GM23338 (cell line): Measurements from ENCODE around the gene CD2. TPM values are rescaled to one million over a fixed set of nuclear protein-coding genes. Genes with fewer than 3 reads are reported as not detected.

Source experiments
- ATAC-seq: fragments of 200-7000 bp; cut with Tn5 transposase; 3 replicates; pipeline ENCODE4 v1.9.1; 2020
- DNase-seq: peaks from one replicate; pipeline ENCODE4 v3.0.0-alpha.2; 2015; ENCODE audit warnings: low spot score
- H2AFZ ChIP-seq: fragments of 200-600 bp; sonication (generic); 2 replicates; pipeline ENCODE4 v1.8.0; 2016; ENCODE audit warnings: antibody characterized with exemption, mild to moderate bottlenecking, moderate library complexity
- H3F3A ChIP-seq: fragments of 200-600 bp; sonication (generic); replicated peaks from 2 replicates; pipeline ENCODE4 v1.8.0; 2017; ENCODE audit warnings: antibody characterized with exemption, mixed run types, low read depth
- H3K27ac ChIP-seq: fragments of 200-600 bp; sonication (generic); 2 replicates; pipeline ENCODE4 v1.6.1; 2016; ENCODE audit warnings: low read depth
- H3K27me3 ChIP-seq: fragments of 200-600 bp; sonication (generic); 2 replicates; pipeline ENCODE4 v1.8.0; 2016; ENCODE audit warnings: mild to moderate bottlenecking, mixed run types, moderate library complexity; ENCODE audit not compliant: insufficient read depth
- H3K36me3 ChIP-seq: fragments of 200-600 bp; sonication (generic); 2 replicates; pipeline ENCODE4 v1.8.0; 2016; ENCODE audit warnings: mild to moderate bottlenecking; ENCODE audit not compliant: insufficient read depth
- H3K4me1 ChIP-seq: fragments of 200-600 bp; sonication (generic); 2 replicates; pipeline ENCODE4 v1.8.0; 2016; ENCODE audit warnings: mild to moderate bottlenecking, moderate library complexity; ENCODE audit not compliant: insufficient read depth
- H3K4me2 ChIP-seq: fragments of 200-600 bp; sonication (generic); 2 replicates; pipeline ENCODE4 v1.7.1; 2017; ENCODE audit warnings: mixed run types
- H3K4me3 ChIP-seq: fragments of 200-600 bp; sonication (generic); 2 replicates; pipeline ENCODE4 v1.6.1; 2016; ENCODE audit warnings: mixed run types
- H3K79me2 ChIP-seq: fragments of 200-600 bp; sonication (generic); replicated peaks from 2 replicates; pipeline ENCODE4 v1.8.0; 2017; ENCODE audit warnings: mild to moderate bottlenecking; ENCODE audit not compliant: insufficient read depth
- H3K9me2 ChIP-seq: fragments of 200-600 bp; sonication (generic); 2 replicates; pipeline ENCODE4 v1.8.0; 2017; ENCODE audit not compliant: insufficient read depth
- H4K20me1 ChIP-seq: fragments of 200-600 bp; sonication (generic); replicated peaks from 2 replicates; pipeline ENCODE4 v1.8.0; 2017; ENCODE audit warnings: mild to moderate bottlenecking; ENCODE audit not compliant: insufficient read depth
- H3K27ac Mint-ChIP-seq: 2 replicates; pipeline ENCODE4 v1.8.0; 2020; ENCODE audit warnings: inconsistent platforms, mild to moderate bottlenecking, moderate library complexity, mixed read lengths
- H3K27me3 Mint-ChIP-seq: 3 replicates; pipeline ENCODE4 v1.8.0; 2022; ENCODE audit warnings: low read depth, mild to moderate bottlenecking, moderate library complexity, mixed read lengths, inconsistent platforms; ENCODE audit not compliant: insufficient read depth, poor library complexity
- H3K36me3 Mint-ChIP-seq: 3 replicates; pipeline ENCODE4 v1.8.0; 2021; ENCODE audit warnings: low read depth, mild to moderate bottlenecking, inconsistent platforms, moderate library complexity, mixed read lengths
- H3K4me1 Mint-ChIP-seq: 3 replicates; pipeline ENCODE4 v1.8.0; 2020; ENCODE audit warnings: mild to moderate bottlenecking, inconsistent platforms, mixed read lengths
- H3K4me3 Mint-ChIP-seq: 3 replicates; pipeline ENCODE4 v1.8.0; 2021; ENCODE audit warnings: moderate library complexity, mild to moderate bottlenecking, inconsistent platforms, mixed read lengths
- H3K9me3 Mint-ChIP-seq: 3 replicates; pipeline ENCODE4 v1.8.0; 2020; ENCODE audit warnings: moderate library complexity, mild to moderate bottlenecking, inconsistent platforms, mixed read lengths
- EZH2 ChIP-seq: fragments of 200-600 bp; sonication (generic); IDR thresholded peaks from one replicate; pipeline ENCODE4 v1.8.0; 2017; ENCODE audit warnings: antibody characterized with exemption, mild to moderate bottlenecking, low read depth; ENCODE audit not compliant: unreplicated experiment
- JUNB ChIP-seq: IDR thresholded peaks from one replicate; pipeline ENCODE4 v1.6.1; 2016; ENCODE audit warnings: antibody characterized with exemption; ENCODE audit not compliant: unreplicated experiment
- NANOG ChIP-seq: IDR thresholded peaks from 2 replicates; pipeline ENCODE4 v1.6.1; 2016; ENCODE audit warnings: antibody characterized with exemption, borderline replicate concordance
- STAT1 ChIP-seq: IDR thresholded peaks from one replicate; pipeline ENCODE4 v1.6.1; 2016; ENCODE audit warnings: antibody characterized with exemption; ENCODE audit not compliant: unreplicated experiment
- polyA plus RNA-seq: library from polyadenylated mRNA; unstranded; fragments of >200 nt; fragmentation: Nextera tagmentation; extraction: Ambion mirVana; gene quantifications from 2 replicates; pipeline ENCODE4 v1.2.1, GENCODE V29; 2016
- total RNA-seq: library from RNA; depleted of rRNA; stranded (reverse); fragments of >200 nt; shearing (Covaris generic); gene quantifications from 2 replicates; pipeline ENCODE4 v1.2.3, GENCODE V29; 2014
- TF ChIP-seq, protein P1 (sequence below): IDR thresholded peaks from one replicate; pipeline ENCODE4 v1.6.1; 2018; ENCODE audit warnings: antibody characterized with exemption; ENCODE audit not compliant: unreplicated experiment
- TF ChIP-seq, protein P2 (sequence below), 2 experiments: fragments of 200-600 bp in 1 of 2; sonication (generic) in 1 of 2; conservative IDR thresholded peaks; 2 replicates each; pipeline versions ENCODE4 v1.5.1 to v1.6.1; 2016 to 2017; ENCODE audit warnings: antibody characterized with exemption in 2 of 2, low read depth in 2 of 2, mild to moderate bottlenecking in 2 of 2, moderate library complexity in 1 of 2

CD2 gene
- total and polyA plus RNA-seq, 2 experiments from 2014 or later = not detected

DNA sequence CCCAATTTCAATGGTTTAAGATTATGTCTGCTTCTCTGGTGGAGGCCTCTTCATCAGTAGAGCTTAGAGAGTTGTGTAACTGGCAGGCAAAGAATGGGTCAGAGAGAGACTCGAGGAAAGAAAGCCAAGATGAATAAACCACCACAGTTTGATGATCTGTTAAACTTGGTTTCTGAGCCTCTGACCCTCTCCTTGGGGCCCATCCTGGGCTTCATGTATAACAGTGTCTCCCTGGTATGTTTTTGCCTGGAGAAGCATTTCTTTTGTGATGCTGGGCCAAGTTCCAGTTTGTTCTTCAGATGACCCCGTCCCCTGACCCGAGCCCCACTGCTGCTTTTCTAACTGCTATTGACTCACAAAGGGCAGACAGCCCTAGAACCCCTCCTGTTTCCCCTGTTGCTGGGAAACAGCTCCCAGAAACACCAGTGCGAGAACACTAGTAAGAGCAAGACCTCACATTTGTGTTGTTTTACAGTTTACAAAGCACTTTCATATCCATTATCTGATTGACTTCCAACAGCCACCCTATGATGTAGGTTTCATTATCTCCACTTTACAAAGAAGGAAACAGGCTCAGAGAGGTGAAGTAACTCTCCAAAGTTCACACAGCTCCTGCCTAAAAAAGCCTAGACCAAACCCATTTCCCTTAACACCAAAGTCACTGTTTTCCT, 9.0 kb downstream of the CD2 start:
- Histone ChIP-seq H2AFZ (peak overlapping the region; percentile 81), H3K4me1 (no peaks in the 10 kb centered on the region), H3F3A (no peaks in the 10 kb centered on the region), H4K20me1 (no peaks in the 10 kb centered on the region), H3K79me2 (no peaks in the 10 kb centered on the region), H3K4me3 (no peak overlapping the region), H3K4me2 (no peak overlapping the region), H3K27me3 (no peaks in the 10 kb centered on the region), H3K36me3 (no peaks in the 10 kb centered on the region), H3K9me2 (peaks cover 7% of the 10 kb centered on the region; the same call in 1 of the 2 replicates), H3K27ac (no peak overlapping the region)
- Mint-ChIP-seq H3K9me3 (no peaks in the 10 kb centered on the region; the same call in none of the 3 replicates), H3K4me3 (no peak overlapping the region), H3K36me3 (no peaks in the 10 kb centered on the region; the same call in 2 of the 3 replicates), H3K27ac (no peak overlapping the region), H3K27me3 (peaks cover 5% of the 10 kb centered on the region), H3K4me1 (peaks cover 4% of the 10 kb centered on the region)
- ATAC-seq (no peak; the same call in 2 of the 3 replicates), DNase-seq (no peak)
- no peak for TF ChIP-seq NANOG

DNA sequence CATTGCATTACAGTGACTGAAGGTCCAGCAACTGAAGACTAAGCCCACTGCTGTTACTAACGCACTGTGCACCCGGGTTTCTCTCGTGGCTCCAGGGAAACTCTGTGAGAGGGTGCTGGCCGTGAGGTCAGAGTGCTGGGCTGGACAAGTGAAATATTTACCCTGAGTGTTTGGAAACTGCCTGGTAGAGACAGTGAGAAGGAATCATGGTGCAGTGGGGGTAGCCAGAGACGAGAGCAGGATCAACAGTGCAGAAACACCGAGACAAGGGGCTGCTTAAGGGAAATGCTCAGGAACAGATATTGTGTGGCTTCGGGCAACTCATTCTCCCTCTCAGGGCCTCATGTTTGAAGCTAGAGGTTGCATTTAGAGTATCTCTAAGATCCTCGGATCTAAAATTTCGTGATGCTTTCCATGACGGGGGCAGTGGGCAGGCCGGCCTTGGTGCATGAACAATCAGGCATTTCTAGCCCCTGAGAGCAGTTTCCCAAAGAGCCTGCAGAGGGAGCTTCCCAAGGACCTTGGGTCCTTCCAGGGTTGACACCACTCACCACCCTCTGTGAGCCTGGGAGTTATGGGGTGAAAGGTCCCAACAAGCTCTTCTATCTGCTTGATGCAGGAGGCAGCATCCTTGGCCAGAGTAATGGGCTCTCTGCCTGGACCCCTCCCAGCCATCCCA, 9.7 kb downstream of the CD2 start:
- ATAC-seq (peak; percentile 96), DNase-seq (peak; percentile 72)
- no peaks in the 10 kb centered on the region for H3K36me3 ChIP-seq
- Mint-ChIP-seq H3K4me1 (peaks cover 4% of the 10 kb centered on the region), H3K27me3 (peaks cover 9% of the 10 kb centered on the region), H3K9me3 (peaks cover 2% of the 10 kb centered on the region), H3K27ac (no peak overlapping the region), H3K4me3 (no peak overlapping the region), H3K36me3 (no peaks in the 10 kb centered on the region; the same call in 2 of the 3 replicates)
- H3K4me1 ChIP-seq = no peaks in the 10 kb centered on the region
- no peak overlapping the region for H3K4me2 ChIP-seq
- H3K79me2 ChIP-seq = no peaks in the 10 kb centered on the region
- TF ChIP-seq, protein P1, sequence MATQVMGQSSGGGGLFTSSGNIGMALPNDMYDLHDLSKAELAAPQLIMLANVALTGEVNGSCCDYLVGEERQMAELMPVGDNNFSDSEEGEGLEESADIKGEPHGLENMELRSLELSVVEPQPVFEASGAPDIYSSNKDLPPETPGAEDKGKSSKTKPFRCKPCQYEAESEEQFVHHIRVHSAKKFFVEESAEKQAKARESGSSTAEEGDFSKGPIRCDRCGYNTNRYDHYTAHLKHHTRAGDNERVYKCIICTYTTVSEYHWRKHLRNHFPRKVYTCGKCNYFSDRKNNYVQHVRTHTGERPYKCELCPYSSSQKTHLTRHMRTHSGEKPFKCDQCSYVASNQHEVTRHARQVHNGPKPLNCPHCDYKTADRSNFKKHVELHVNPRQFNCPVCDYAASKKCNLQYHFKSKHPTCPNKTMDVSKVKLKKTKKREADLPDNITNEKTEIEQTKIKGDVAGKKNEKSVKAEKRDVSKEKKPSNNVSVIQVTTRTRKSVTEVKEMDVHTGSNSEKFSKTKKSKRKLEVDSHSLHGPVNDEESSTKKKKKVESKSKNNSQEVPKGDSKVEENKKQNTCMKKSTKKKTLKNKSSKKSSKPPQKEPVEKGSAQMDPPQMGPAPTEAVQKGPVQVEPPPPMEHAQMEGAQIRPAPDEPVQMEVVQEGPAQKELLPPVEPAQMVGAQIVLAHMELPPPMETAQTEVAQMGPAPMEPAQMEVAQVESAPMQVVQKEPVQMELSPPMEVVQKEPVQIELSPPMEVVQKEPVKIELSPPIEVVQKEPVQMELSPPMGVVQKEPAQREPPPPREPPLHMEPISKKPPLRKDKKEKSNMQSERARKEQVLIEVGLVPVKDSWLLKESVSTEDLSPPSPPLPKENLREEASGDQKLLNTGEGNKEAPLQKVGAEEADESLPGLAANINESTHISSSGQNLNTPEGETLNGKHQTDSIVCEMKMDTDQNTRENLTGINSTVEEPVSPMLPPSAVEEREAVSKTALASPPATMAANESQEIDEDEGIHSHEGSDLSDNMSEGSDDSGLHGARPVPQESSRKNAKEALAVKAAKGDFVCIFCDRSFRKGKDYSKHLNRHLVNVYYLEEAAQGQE = no peak
- TF ChIP-seq JUNB = no peak
- no peak for TF ChIP-seq STAT1
- no peak for TF ChIP-seq EZH2
- no peak for TF ChIP-seq NANOG
- TF ChIP-seq, protein P2, sequence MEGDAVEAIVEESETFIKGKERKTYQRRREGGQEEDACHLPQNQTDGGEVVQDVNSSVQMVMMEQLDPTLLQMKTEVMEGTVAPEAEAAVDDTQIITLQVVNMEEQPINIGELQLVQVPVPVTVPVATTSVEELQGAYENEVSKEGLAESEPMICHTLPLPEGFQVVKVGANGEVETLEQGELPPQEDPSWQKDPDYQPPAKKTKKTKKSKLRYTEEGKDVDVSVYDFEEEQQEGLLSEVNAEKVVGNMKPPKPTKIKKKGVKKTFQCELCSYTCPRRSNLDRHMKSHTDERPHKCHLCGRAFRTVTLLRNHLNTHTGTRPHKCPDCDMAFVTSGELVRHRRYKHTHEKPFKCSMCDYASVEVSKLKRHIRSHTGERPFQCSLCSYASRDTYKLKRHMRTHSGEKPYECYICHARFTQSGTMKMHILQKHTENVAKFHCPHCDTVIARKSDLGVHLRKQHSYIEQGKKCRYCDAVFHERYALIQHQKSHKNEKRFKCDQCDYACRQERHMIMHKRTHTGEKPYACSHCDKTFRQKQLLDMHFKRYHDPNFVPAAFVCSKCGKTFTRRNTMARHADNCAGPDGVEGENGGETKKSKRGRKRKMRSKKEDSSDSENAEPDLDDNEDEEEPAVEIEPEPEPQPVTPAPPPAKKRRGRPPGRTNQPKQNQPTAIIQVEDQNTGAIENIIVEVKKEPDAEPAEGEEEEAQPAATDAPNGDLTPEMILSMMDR (conservative IDR thresholded peaks at IDR 0.05; ENCODE audit: low read depth in 2 of 2) = peak; percentile 65 to 73
- H3K9me2 ChIP-seq = peaks cover 7% of the 10 kb centered on the region; the same call in 1 of the 2 replicates
- peak overlapping the region; percentile 81 for H2AFZ ChIP-seq
- no peak overlapping the region for H3K27ac ChIP-seq
- no peak overlapping the region for H3K4me3 ChIP-seq
- no peaks in the 10 kb centered on the region for H4K20me1 ChIP-seq
- no peaks in the 10 kb centered on the region for H3F3A ChIP-seq
- H3K27me3 ChIP-seq = no peaks in the 10 kb centered on the region
